Mucosa of rectum (tissue), 2 donors: Measurements from ENCODE around the gene HMGCLL1.

Source experiments
- H3K27ac ChIP-seq, 2 donors: one replicate each; pipeline ENCODE4 v1.7.0; 2013; ENCODE audit warnings: inconsistent platforms in 2 of 2, low read depth in 2 of 2, low read length in 2 of 2
- H3K27me3 ChIP-seq, 2 donors: one replicate each; pipeline ENCODE4 v1.7.0; 2013; ENCODE audit warnings: low read length in 2 of 2; ENCODE audit not compliant: control insufficient read depth in 2 of 2, insufficient read depth in 2 of 2
- H3K36me3 ChIP-seq, 2 donors: one replicate each; pipeline ENCODE4 v1.7.0; 2013; ENCODE audit warnings: low read length in 2 of 2; ENCODE audit not compliant: control insufficient read depth in 2 of 2, insufficient read depth in 2 of 2
- H3K4me1 ChIP-seq, 2 donors: one replicate each; pipeline ENCODE4 v1.7.0; 2013; ENCODE audit warnings: low read length in 2 of 2, mild to moderate bottlenecking in 1 of 2; ENCODE audit not compliant: control insufficient read depth in 2 of 2, insufficient read depth in 2 of 2
- H3K4me3 ChIP-seq, 2 donors: one replicate each; pipeline ENCODE4 v1.7.0; 2013; ENCODE audit warnings: low read length in 2 of 2
- H3K9ac ChIP-seq, 2 donors: one replicate each; pipeline ENCODE4 v1.7.0; 2013; ENCODE audit warnings: low read length in 2 of 2, low read depth in 1 of 2, mild to moderate bottlenecking in 1 of 2
- H3K9me3 ChIP-seq, 2 donors: one replicate each; pipeline ENCODE4 v1.7.0; 2013; ENCODE audit warnings: low read length in 2 of 2; ENCODE audit not compliant: control insufficient read depth in 2 of 2
- donor health status: healthy.
- donor health status: Normal muscosa, but diverticular disease.

HMGCLL1 gene

GRCh38 chr6:55536391-55536956 is 42.5 kb downstream of the HMGCLL1 start:
- no peaks in the 10 kb centered on the region for H3K36me3 ChIP-seq
- no peaks in the 10 kb centered on the region for H3K27me3 ChIP-seq
- no peak overlapping the region for H3K27ac ChIP-seq

GRCh38 chr6:55531496-55531895 is 47.5 kb downstream of the HMGCLL1 start:
- Histone ChIP-seq H3K36me3 (no peaks in the 10 kb centered on the region), H3K9me3 (no peaks in the 10 kb centered on the region)

More at GRCh38 chr6:55536391-55536956, 42.5 kb downstream of the HMGCLL1 start:
- no peak overlapping the region for H3K4me3 ChIP-seq
- H3K4me1 ChIP-seq, result no peaks in the 10 kb centered on the region
- H3K9ac ChIP-seq, result no peak overlapping the region
- peaks cover 0 to 3% of the 10 kb centered on the region in 2 donors for H3K9me3 ChIP-seq

GRCh38 chr6:55530931-55531330 is 48.1 kb downstream of the HMGCLL1 start:
- no peak overlapping the region for H3K4me3 ChIP-seq
- H3K27ac ChIP-seq, result no peak overlapping the region
- H3K9me3 ChIP-seq, result no peaks in the 10 kb centered on the region
- H3K9ac ChIP-seq, result no peak overlapping the region
- H3K4me1 ChIP-seq, result no peaks in the 10 kb centered on the region
- H3K27me3 ChIP-seq, result no peaks in the 10 kb centered on the region
- no peaks in the 10 kb centered on the region for H3K36me3 ChIP-seq

More at GRCh38 chr6:55531496-55531895, 47.5 kb downstream of the HMGCLL1 start:
- Histone ChIP-seq H3K4me3 (no peak overlapping the region), H3K4me1 (no peaks in the 10 kb centered on the region), H3K9ac (no peak overlapping the region), H3K27ac (no peak overlapping the region), H3K27me3 (no peaks in the 10 kb centered on the region)

- Histone ChIP-seq H3K9me3 (no peaks in the 10 kb centered on the region), H3K9ac (no peak overlapping the region), H3K36me3 (no peaks in the 10 kb centered on the region), H3K4me3 (no peak overlapping the region), H3K27me3 (no peaks in the 10 kb centered on the region), H3K27ac (no peak overlapping the region), H3K4me1 (no peaks in the 10 kb centered on the region)
Observed at GRCh38 chr6:55528624-55529023, 50.4 kb downstream of the HMGCLL1 start.

- Histone ChIP-seq H3K27me3 (no peaks in the 10 kb centered on the region), H3K9me3 (no peaks in the 10 kb centered on the region), H3K36me3 (no peaks in the 10 kb centered on the region), H3K4me1 (no peaks in the 10 kb centered on the region), H3K4me3 (no peak overlapping the region), H3K9ac (no peak overlapping the region), H3K27ac (no peak overlapping the region)
Observed at GRCh38 chr6:55524441-55524840, 54.6 kb downstream of the HMGCLL1 start.

GRCh38 chr6:55518529-55519060 is 60.4 kb downstream of the HMGCLL1 start:
- Histone ChIP-seq H3K27me3 (no peaks in the 10 kb centered on the region), H3K4me1 (no peaks in the 10 kb centered on the region), H3K27ac (no peak overlapping the region), H3K4me3 (no peak overlapping the region), H3K36me3 (no peaks in the 10 kb centered on the region), H3K9me3 (no peaks in the 10 kb centered on the region), H3K9ac (no peak overlapping the region)

- H3K27ac ChIP-seq, result no peak overlapping the region
- no peaks in the 10 kb centered on the region for H3K36me3 ChIP-seq
- H3K4me3 ChIP-seq, result no peak overlapping the region
- H3K9ac ChIP-seq, result no peak overlapping the region
- no peaks in the 10 kb centered on the region for H3K27me3 ChIP-seq
- no peaks in the 10 kb centered on the region for H3K4me1 ChIP-seq
- H3K9me3 ChIP-seq, result no peaks in the 10 kb centered on the region
Observed at GRCh38 chr6:55516736-55517135, 62.3 kb downstream of the HMGCLL1 start.

- H3K4me3 ChIP-seq, result no peak overlapping the region
- H3K9ac ChIP-seq, result no peak overlapping the region
- H3K4me1 ChIP-seq, result no peaks in the 10 kb centered on the region
- H3K27ac ChIP-seq, result no peak overlapping the region
- no peaks in the 10 kb centered on the region for H3K36me3 ChIP-seq
- no peaks in the 10 kb centered on the region for H3K27me3 ChIP-seq
- no peaks in the 10 kb centered on the region for H3K9me3 ChIP-seq
Observed at GRCh38 chr6:55512904-55513303, 66.1 kb downstream of the HMGCLL1 start.

- H3K4me3 ChIP-seq, result no peak overlapping the region
- no peaks in the 10 kb centered on the region for H3K9me3 ChIP-seq
- H3K27me3 ChIP-seq, result no peaks in the 10 kb centered on the region
- H3K4me1 ChIP-seq, result no peaks in the 10 kb centered on the region
- H3K27ac ChIP-seq, result no peak overlapping the region
- no peaks in the 10 kb centered on the region for H3K36me3 ChIP-seq
- no peak overlapping the region for H3K9ac ChIP-seq
Observed at GRCh38 chr6:55511122-55511800, 67.7 kb downstream of the HMGCLL1 start.

- H3K27ac ChIP-seq, result no peak overlapping the region
- H3K4me1 ChIP-seq, result no peaks in the 10 kb centered on the region
- H3K9me3 ChIP-seq, result no peaks in the 10 kb centered on the region
- no peaks in the 10 kb centered on the region for H3K36me3 ChIP-seq
- H3K4me3 ChIP-seq, result no peak overlapping the region
- H3K27me3 ChIP-seq, result no peaks in the 10 kb centered on the region
- H3K9ac ChIP-seq, result no peak overlapping the region
Observed at GRCh38 chr6:55499591-55499990, 79.4 kb downstream of the HMGCLL1 start.
